ENCODE results near the gene SLC35B1.

The SLC35B1 gene, protein sequence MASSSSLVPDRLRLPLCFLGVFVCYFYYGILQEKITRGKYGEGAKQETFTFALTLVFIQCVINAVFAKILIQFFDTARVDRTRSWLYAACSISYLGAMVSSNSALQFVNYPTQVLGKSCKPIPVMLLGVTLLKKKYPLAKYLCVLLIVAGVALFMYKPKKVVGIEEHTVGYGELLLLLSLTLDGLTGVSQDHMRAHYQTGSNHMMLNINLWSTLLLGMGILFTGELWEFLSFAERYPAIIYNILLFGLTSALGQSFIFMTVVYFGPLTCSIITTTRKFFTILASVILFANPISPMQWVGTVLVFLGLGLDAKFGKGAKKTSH
- long read RNA-seq, transcript SLC35B1-220 (9 exons, 1,611 nt): minor isoform, 50 of 161 reads
- long read RNA-seq, transcript SLC35B1-209 (9 exons, 1,320 nt): major isoform, 87 of 161 reads
- long read RNA-seq, partial matches to known transcripts: 6 of 161 reads
- long read RNA-seq, other reads (novel, unspliced or antisense): 17 of 161 reads

DNA sequence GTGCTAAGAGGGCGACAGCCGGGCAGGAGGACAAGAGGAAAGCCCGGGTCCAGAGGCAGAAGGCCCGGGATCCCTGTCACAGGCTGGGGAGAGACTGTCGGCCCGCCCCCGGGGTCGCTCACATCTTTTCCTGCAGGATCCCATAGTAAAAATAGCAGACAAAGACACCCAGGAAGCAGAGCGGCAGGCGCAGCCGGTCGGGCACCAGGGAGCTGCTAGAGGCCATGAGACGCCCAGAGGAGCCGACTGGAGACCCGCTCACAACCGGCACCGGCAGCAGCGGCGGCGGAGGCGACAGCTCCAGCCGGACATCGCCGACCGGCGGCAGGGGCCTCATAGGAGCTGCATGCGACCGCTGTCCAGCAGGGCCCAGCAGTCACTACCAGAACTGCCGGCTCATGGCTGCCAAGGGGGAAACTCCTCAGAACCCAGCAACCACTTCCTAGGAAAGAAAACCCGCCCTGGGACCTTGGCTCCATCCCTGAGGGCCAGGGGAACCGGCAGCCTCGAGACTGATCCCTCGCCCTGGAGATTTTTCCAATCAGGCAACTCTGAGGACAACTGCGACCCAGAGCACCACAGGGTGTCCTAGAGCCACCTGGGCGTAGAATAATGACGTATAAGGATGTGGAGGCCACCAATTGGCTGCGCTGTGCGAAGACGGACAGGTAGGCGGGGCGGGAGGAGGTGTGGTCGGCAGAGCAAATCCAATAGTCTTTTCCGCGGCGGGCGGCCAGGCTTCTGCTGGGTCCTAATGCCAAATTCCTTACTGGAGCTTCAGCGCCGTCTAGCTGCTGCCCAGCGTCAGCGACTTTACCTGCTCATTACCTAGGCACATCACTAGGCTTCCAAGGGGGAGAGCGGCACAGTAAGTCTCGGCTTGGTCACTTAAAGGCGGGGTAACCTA, at the start of gene SLC35B1:
SLC35B1 (minus strand) TSS at position 357 of the 907 bp plus-strand sequence; CDS start at position 226, 131 bp downstream.
- TF ChIP-seq, protein P1, sequence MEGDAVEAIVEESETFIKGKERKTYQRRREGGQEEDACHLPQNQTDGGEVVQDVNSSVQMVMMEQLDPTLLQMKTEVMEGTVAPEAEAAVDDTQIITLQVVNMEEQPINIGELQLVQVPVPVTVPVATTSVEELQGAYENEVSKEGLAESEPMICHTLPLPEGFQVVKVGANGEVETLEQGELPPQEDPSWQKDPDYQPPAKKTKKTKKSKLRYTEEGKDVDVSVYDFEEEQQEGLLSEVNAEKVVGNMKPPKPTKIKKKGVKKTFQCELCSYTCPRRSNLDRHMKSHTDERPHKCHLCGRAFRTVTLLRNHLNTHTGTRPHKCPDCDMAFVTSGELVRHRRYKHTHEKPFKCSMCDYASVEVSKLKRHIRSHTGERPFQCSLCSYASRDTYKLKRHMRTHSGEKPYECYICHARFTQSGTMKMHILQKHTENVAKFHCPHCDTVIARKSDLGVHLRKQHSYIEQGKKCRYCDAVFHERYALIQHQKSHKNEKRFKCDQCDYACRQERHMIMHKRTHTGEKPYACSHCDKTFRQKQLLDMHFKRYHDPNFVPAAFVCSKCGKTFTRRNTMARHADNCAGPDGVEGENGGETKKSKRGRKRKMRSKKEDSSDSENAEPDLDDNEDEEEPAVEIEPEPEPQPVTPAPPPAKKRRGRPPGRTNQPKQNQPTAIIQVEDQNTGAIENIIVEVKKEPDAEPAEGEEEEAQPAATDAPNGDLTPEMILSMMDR (IDR thresholded peaks at IDR 0.05; ENCODE audit: insufficient read depth, low read length): peak; percentile 99
- TF ChIP-seq GABPA (IDR thresholded peaks at IDR 0.05; ENCODE audit: low read depth) (no peak; the same call in 1 of the 2 replicates), POLR2AphosphoS5 (IDR thresholded peaks at IDR 0.05; ENCODE audit: low read depth) (peak; percentile 77)
- TF ChIP-seq, protein P2, sequence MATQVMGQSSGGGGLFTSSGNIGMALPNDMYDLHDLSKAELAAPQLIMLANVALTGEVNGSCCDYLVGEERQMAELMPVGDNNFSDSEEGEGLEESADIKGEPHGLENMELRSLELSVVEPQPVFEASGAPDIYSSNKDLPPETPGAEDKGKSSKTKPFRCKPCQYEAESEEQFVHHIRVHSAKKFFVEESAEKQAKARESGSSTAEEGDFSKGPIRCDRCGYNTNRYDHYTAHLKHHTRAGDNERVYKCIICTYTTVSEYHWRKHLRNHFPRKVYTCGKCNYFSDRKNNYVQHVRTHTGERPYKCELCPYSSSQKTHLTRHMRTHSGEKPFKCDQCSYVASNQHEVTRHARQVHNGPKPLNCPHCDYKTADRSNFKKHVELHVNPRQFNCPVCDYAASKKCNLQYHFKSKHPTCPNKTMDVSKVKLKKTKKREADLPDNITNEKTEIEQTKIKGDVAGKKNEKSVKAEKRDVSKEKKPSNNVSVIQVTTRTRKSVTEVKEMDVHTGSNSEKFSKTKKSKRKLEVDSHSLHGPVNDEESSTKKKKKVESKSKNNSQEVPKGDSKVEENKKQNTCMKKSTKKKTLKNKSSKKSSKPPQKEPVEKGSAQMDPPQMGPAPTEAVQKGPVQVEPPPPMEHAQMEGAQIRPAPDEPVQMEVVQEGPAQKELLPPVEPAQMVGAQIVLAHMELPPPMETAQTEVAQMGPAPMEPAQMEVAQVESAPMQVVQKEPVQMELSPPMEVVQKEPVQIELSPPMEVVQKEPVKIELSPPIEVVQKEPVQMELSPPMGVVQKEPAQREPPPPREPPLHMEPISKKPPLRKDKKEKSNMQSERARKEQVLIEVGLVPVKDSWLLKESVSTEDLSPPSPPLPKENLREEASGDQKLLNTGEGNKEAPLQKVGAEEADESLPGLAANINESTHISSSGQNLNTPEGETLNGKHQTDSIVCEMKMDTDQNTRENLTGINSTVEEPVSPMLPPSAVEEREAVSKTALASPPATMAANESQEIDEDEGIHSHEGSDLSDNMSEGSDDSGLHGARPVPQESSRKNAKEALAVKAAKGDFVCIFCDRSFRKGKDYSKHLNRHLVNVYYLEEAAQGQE (IDR thresholded peaks at IDR 0.05; ENCODE audit: insufficient replicate concordance, low read depth): peak; percentile 78
- Histone ChIP-seq H3K27ac (replicated peaks) (peak within 1 kb of the TSS; percentile 99), H3K27me3 (ENCODE audit: insufficient read depth, poor library complexity, severe bottlenecking) (no peaks in the 10 kb centered on the region), H3K4me3 (replicated peaks; ENCODE audit: insufficient read depth, low read length) (peak within 1 kb of the TSS; percentile 97)
- peak; percentile 97 to 100 for DNase-seq (ENCODE audit: low read depth in 1 of 2, low spot score in 1 of 2)

DNA sequence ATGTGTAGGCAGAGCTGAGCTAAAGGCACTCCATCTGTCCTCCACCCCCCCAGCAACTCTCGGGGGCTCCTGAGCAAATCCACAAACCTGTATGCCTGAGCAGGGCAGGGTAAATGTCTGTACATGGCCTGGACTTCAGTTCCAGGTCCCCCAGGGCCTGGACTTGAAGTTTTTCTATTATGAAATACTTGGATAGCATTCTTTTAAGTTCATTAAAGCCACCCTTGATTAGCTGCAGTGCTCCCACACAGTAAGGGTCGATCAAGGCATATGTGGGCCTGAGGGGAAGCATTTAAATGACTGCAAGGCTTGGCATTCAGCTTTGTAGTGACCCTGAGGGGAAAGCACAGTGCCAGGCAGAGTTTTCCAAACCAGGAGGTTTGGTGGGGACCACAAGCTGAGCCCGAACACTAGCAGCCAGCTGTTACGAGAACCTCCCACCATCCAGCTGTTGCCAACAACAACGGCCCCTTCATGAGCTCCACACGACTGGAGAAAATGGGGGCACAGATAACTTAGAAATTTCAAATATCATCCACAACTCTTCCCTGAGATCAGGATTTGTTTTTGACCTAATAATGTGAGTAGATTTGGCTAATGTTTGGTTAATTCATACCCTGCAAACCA, 49.5 kb upstream of the SLC35B1 start:
- TF ChIP-seq, protein P1 (IDR thresholded peaks at IDR 0.05; ENCODE audit: insufficient read depth, low read length): no peak
- TF ChIP-seq, protein P2 (IDR thresholded peaks at IDR 0.05; ENCODE audit: insufficient replicate concordance, low read depth): no peak
- TF ChIP-seq GABPA (IDR thresholded peaks at IDR 0.05; ENCODE audit: low read depth) (no peak), SPI1 (IDR thresholded peaks at IDR 0.05; ENCODE audit: borderline replicate concordance, low read depth) (no peak)

DNA sequence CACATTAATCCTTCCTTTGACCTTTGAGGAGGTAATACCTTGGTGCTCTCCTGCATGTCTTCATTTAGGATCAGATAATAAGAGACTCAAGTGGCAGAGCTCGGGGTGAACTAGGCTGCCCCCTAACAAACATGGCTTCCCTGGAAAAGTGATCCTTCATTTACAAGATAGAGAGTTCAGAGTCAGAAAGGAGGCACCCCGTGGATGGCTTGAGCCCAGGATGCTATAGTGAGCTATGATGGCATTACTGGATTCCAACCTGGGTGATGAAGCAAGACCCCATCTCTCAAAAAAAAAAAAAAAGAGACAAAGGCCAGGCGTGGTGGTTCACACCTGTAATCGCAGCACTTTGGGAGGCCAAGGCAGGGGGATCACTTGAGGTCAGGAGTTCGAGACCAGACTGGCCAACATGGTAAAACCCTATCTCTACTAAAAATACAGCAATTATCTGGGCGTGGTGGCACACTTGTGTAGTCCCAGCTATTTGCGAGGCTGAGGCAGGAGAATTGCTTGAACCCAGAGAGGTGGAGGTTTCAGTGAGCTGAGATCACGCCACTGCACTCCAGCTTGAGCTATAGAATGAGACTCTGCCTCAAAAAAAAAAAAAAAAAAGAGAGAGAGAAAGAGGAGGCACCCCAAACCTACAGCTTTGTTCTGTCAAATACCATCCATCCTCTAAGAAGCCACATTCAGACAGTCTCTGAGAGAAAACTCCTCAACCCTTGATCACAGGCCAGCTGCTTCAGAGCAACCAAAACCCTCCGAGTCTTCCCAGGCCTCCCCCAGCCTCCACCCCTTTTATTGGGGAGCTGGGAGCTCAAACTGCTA, 48.8 kb upstream of the SLC35B1 start:
- TF ChIP-seq, protein P1 (IDR thresholded peaks at IDR 0.05; ENCODE audit: insufficient read depth, low read length): no peak
- TF ChIP-seq, protein P2 (IDR thresholded peaks at IDR 0.05; ENCODE audit: insufficient replicate concordance, low read depth): no peak
- no peak for DNase-seq (ENCODE audit: low read depth in 1 of 2, low spot score in 1 of 2)
- Histone ChIP-seq H3K27ac (replicated peaks) (no peak overlapping the region), H3K27me3 (ENCODE audit: insufficient read depth, poor library complexity, severe bottlenecking) (no peaks in the 10 kb centered on the region), H3K4me3 (replicated peaks; ENCODE audit: insufficient read depth, low read length) (no peak overlapping the region)

More for the DNA sequence above, 49.5 kb upstream of the SLC35B1 start:
- DNase-seq (ENCODE audit: low read depth in 1 of 2, low spot score in 1 of 2): no peak
- Histone ChIP-seq H3K27me3 (ENCODE audit: insufficient read depth, poor library complexity, severe bottlenecking) (no peaks in the 10 kb centered on the region), H3K4me3 (replicated peaks; ENCODE audit: insufficient read depth, low read length) (no peak overlapping the region), H3K27ac (replicated peaks) (no peak overlapping the region)

All from HL-60 (cell line).